Cardiac muscle cell (in vitro differentiated cells and primary cell): ENCODE results near the gene RSPO4. TPM values are rescaled to one million over a fixed set of nuclear protein-coding genes. Genes with fewer than 3 reads are reported as not detected.

Experiments used
- DNase-seq, 2 donors: peaks; one replicate each; pipeline versions ENCODE4 v3.0.0 to v3.0.0-alpha.2; 2010 to 2017; ENCODE audit warnings: low read depth in 1 of 2, low spot score in 1 of 2
- H3K27ac ChIP-seq: fragments of 200-600 bp; sonication (generic); 2 replicates; pipeline ENCODE4 v1.5.1; 2016
- H3K27me3 ChIP-seq: fragments of 200-600 bp; sonication (generic); 2 replicates; pipeline ENCODE4 v1.6.0; 2016; ENCODE audit warnings: control low read depth
- H3K36me3 ChIP-seq: fragments of 200-600 bp; sonication (generic); 2 replicates; pipeline ENCODE4 v1.5.1; 2016; ENCODE audit warnings: control low read depth
- H3K4me1 ChIP-seq: fragments of 200-600 bp; sonication (generic); 2 replicates; pipeline ENCODE4 v1.8.1; 2017; ENCODE audit warnings: low read depth, mild to moderate bottlenecking, mixed run types
- H3K4me3 ChIP-seq: fragments of 200-600 bp; sonication (generic); 2 replicates; pipeline ENCODE4 v1.5.1; 2016; ENCODE audit warnings: mild to moderate bottlenecking
- H3K9me3 ChIP-seq: fragments of 200-600 bp; sonication (generic); 2 replicates; pipeline ENCODE4 v1.5.1; 2017; ENCODE audit warnings: low read depth, mild to moderate bottlenecking, control low read depth
- CTCF ChIP-seq: IDR thresholded peaks from 2 replicates; pipeline ENCODE4 v1.5.1; 2012; ENCODE audit warnings: low read depth, mild to moderate bottlenecking, low read length
- polyA plus RNA-seq: library from polyadenylated mRNA; unstranded; fragments of >200 nt; fragmentation: Nextera tagmentation; extraction: Ambion mirVana; gene quantifications from 2 replicates; pipeline ENCODE4 v1.2.1, GENCODE V29; 2016
- total RNA-seq: library from RNA; depleted of rRNA; stranded (reverse); fragments of >200 nt; gene quantifications from 2 replicates; pipeline ENCODE4 v1.2.3, GENCODE V29; 2016

RSPO4 gene
- total and polyA plus RNA-seq, 2 experiments from 2014 or later: 8.1 to 8.4 TPM

GRCh38 chr20:995170-995569, 6.9 kb downstream of the RSPO4 start:
- no peaks in the 10 kb centered on the region for H3K9me3 ChIP-seq
- no peak for TF ChIP-seq CTCF
- no peaks in the 10 kb centered on the region for H3K27me3 ChIP-seq
- H3K4me1 ChIP-seq: no peaks in the 10 kb centered on the region
- no peak overlapping the region for H3K4me3 ChIP-seq
- no peak for DNase-seq
- no peak overlapping the region for H3K27ac ChIP-seq
- no peaks in the 10 kb centered on the region for H3K36me3 ChIP-seq

GRCh38 chr20:992801-993535, 9.1 kb downstream of the RSPO4 start:
- DNase-seq: no peak

GRCh38 chr20:991850-992249, 10.3 kb downstream of the RSPO4 start:
- no peak for TF ChIP-seq CTCF
- no peaks in the 10 kb centered on the region for H3K9me3 ChIP-seq
- H3K27ac ChIP-seq: no peak overlapping the region
- no peaks in the 10 kb centered on the region for H3K36me3 ChIP-seq
- H3K4me1 ChIP-seq: peaks cover 10% of the 10 kb centered on the region
- H3K4me3 ChIP-seq: no peak overlapping the region
- DNase-seq: no peak
- H3K27me3 ChIP-seq: no peaks in the 10 kb centered on the region

More at GRCh38 chr20:992801-993535, 9.1 kb downstream of the RSPO4 start:
- H3K9me3 ChIP-seq: no peaks in the 10 kb centered on the region
- peaks cover 10% of the 10 kb centered on the region for H3K4me1 ChIP-seq
- H3K27ac ChIP-seq: no peak overlapping the region
- no peaks in the 10 kb centered on the region for H3K36me3 ChIP-seq
- TF ChIP-seq CTCF: no peak
- H3K4me3 ChIP-seq: no peak overlapping the region
- no peaks in the 10 kb centered on the region for H3K27me3 ChIP-seq

GRCh38 chr20:990293-990959, 11.7 kb downstream of the RSPO4 start:
- Histone ChIP-seq H3K27ac (no peak overlapping the region), H3K4me3 (no peak overlapping the region), H3K4me1 (peaks cover 10% of the 10 kb centered on the region), H3K36me3 (no peaks in the 10 kb centered on the region), H3K9me3 (no peaks in the 10 kb centered on the region), H3K27me3 (no peaks in the 10 kb centered on the region)
- TF ChIP-seq CTCF: no peak
- DNase-seq: no peak

GRCh38 chr20:988272-988671, 13.8 kb downstream of the RSPO4 start:
- H3K4me3 ChIP-seq: no peak overlapping the region
- no peaks in the 10 kb centered on the region for H3K9me3 ChIP-seq
- no peaks in the 10 kb centered on the region for H3K36me3 ChIP-seq
- no peak overlapping the region for H3K27ac ChIP-seq
- DNase-seq: no peak
- no peak for TF ChIP-seq CTCF
- peaks cover 10% of the 10 kb centered on the region for H3K4me1 ChIP-seq
- H3K27me3 ChIP-seq: no peaks in the 10 kb centered on the region
